GOT3 (cell line): ENCODE measurements around the gene CAMK2G.
"Not testable (repeated sequence)": the region's sequence is repeated elsewhere in the genome, so short reads cannot be mapped to it uniquely, and the experiment has no call there.

ENCODE experiments used
- DNase-seq: peaks from one replicate; lab custom pipeline; 2025; ENCODE audit warnings: mixed read lengths; lab: John Stamatoyannopoulos, UW

The CAMK2G gene

GRCh38 chr10:73840056-73840402 is 34.3 kb downstream of the CAMK2G start:
- no peak for DNase-seq

- no peak for DNase-seq
These were observed 34.9 kb downstream of the CAMK2G start for GRCh38 chr10:73839276-73839966.

- DNase-seq: no peak
These were observed 35.5 kb downstream of the CAMK2G start for GRCh38 chr10:73838827-73839226.

- DNase-seq: no peak
These were observed 36.3 kb downstream of the CAMK2G start for GRCh38 chr10:73838008-73838567.

GRCh38 chr10:73837072-73837471 is 37.3 kb downstream of the CAMK2G start:
- DNase-seq: no peak

GRCh38 chr10:73836427-73836980 is 37.9 kb downstream of the CAMK2G start:
- no peak for DNase-seq

- DNase-seq: not testable (repeated sequence)
These were observed 45.3 kb downstream of the CAMK2G start for GRCh38 chr10:73829090-73829489.

GRCh38 chr10:73828161-73828560 is 46.2 kb downstream of the CAMK2G start:
- DNase-seq: no peak

- DNase-seq: no peak
These were observed 46.8 kb downstream of the CAMK2G start for GRCh38 chr10:73827346-73828089.

- no peak for DNase-seq
These were observed 50.1 kb downstream of the CAMK2G start for GRCh38 chr10:73824146-73824725.

- no peak for DNase-seq
These were observed 51.0 kb downstream of the CAMK2G start for GRCh38 chr10:73823391-73823790.

- DNase-seq: no peak
These were observed 54.8 kb downstream of the CAMK2G start for GRCh38 chr10:73819513-73820093.

- no peak for DNase-seq
These were observed 55.3 kb downstream of the CAMK2G start for GRCh38 chr10:73819081-73819480.

GRCh38 chr10:73818402-73818801 is 56.0 kb downstream of the CAMK2G start:
- DNase-seq: no peak

GRCh38 chr10:73817826-73818225 is 56.5 kb downstream of the CAMK2G start:
- no peak for DNase-seq

GRCh38 chr10:73816917-73817729 is 57.2 kb downstream of the CAMK2G start:
- no peak for DNase-seq

GRCh38 chr10:73815719-73816030 is 58.7 kb downstream of the CAMK2G start:
- DNase-seq: no peak

GRCh38 chr10:73814896-73815718 is 59.2 kb downstream of the CAMK2G start:
- DNase-seq: no peak

- DNase-seq: no peak
These were observed 60.0 kb downstream of the CAMK2G start for GRCh38 chr10:73814276-73814895.

GRCh38 chr10:73813333-73813732 is 61.0 kb downstream of the CAMK2G start:
- no peak for DNase-seq
